Prostate gland (tissue), 2 donors: ENCODE data around the gene CDH5. TPM values are rescaled to one million over a fixed set of nuclear protein-coding genes. Genes with fewer than 3 reads are reported as not detected.

Experiments used
- DNase-seq: peaks from one replicate; pipeline ENCODE4 v3.0.0-alpha.2; 2019; ENCODE audit warnings: low spot score
- H3K27ac ChIP-seq, 2 donors: fragments of 200-600 bp; sonication (generic); 2 replicates each; pipeline ENCODE4 v1.5.1; 2017 to 2019
- H3K27me3 ChIP-seq: fragments of 200-600 bp; sonication (generic); replicated peaks from 2 replicates; pipeline ENCODE4 v1.5.1; 2019; ENCODE audit not compliant: insufficient read depth
- H3K36me3 ChIP-seq, 2 donors: fragments of 200-600 bp; sonication (generic); 1 replicate in 1 of 2; 2 replicates in 1 of 2; pipeline versions ENCODE4 v1.5.1 to v1.8.1; 2017 to 2019
- H3K4me1 ChIP-seq: fragments of 200-600 bp; sonication (generic); replicated peaks from 2 replicates; pipeline ENCODE4 v1.5.1; 2019
- H3K4me3 ChIP-seq, 2 donors: fragments of 200-600 bp; sonication (generic); 2 replicates each; pipeline ENCODE4 v1.5.1; 2017 to 2019
- H3K9me3 ChIP-seq: fragments of 200-600 bp; sonication (generic); 2 replicates; pipeline ENCODE4 v1.5.1; 2017
- POLR2A ChIP-seq: fragments of 450-650 bp; IDR thresholded peaks from one replicate; pipeline ENCODE4 v1.6.1; 2016; ENCODE audit warnings: antibody characterized with exemption, mild to moderate bottlenecking
- POLR2AphosphoS5 ChIP-seq: sonication (generic); formaldehyde crosslinking; IDR thresholded peaks from one replicate; pipeline ENCODE4 v1.6.1; 2017; ENCODE audit warnings: antibody characterized with exemption
- WGBS: methylation state at CpG from one replicate; pipeline ENCODE4 v1.1.5; 2018; 5-methylcytosine and 5-hydroxymethylcytosine counted together
- intact Hi-C: fragments of 100-400 bp; cut with DNase I; formaldehyde crosslinking; loops from one replicate; pipeline ENCODE4 v1.14.2; 2022
- total RNA-seq, 2 donors: library from RNA; depleted of rRNA; stranded (reverse); fragments of >200 nt; gene quantifications; one replicate each; pipeline ENCODE4 v1.1.0, GENCODE V29; 2016
- TF ChIP-seq, protein P1 (sequence below), 4 experiments: fragments of 200-600 bp in 2 of 4; fragments of 450-650 bp in 2 of 4; sonication (generic) in 2 of 4; IDR thresholded peaks; 1 replicate in 3 of 4; 2 replicates in 1 of 4; pipeline ENCODE4 v1.5.1; 2016 to 2019; ENCODE audit warnings: antibody characterized with exemption in 4 of 4, mild to moderate bottlenecking in 2 of 4, moderate library complexity in 2 of 4

The CDH5 gene
- total RNA-seq, 2 donors from 2014 or later = 8.0 to 20.8 TPM

DNA sequence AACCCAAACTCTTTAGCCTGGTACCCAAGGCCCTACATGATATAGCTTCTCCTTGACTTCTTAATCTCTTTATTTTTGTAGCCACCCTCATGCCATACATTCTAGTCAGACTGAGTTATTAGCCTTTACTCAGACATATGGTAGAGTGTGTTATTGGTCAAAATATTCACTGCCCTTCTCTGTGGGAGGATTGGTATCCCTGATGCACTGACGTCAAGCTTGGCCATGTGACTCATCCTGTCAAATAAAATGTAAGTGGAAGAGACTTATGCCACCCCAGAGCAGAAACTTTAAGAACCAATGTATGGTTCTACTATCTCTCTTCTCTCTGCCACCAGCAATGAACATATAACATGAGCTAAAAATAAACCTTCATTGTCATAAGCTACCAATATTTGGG, 48.4 kb downstream of the CDH5 start:
- Histone ChIP-seq H3K36me3 (no peaks in the 10 kb centered on the region), H3K4me1 (no peaks in the 10 kb centered on the region), H3K9me3 (no peaks in the 10 kb centered on the region), H3K27me3 (no peaks in the 10 kb centered on the region), H3K27ac (no peak overlapping the region), H3K4me3 (no peak overlapping the region)
- no peak for DNase-seq
- TF ChIP-seq, protein P1, sequence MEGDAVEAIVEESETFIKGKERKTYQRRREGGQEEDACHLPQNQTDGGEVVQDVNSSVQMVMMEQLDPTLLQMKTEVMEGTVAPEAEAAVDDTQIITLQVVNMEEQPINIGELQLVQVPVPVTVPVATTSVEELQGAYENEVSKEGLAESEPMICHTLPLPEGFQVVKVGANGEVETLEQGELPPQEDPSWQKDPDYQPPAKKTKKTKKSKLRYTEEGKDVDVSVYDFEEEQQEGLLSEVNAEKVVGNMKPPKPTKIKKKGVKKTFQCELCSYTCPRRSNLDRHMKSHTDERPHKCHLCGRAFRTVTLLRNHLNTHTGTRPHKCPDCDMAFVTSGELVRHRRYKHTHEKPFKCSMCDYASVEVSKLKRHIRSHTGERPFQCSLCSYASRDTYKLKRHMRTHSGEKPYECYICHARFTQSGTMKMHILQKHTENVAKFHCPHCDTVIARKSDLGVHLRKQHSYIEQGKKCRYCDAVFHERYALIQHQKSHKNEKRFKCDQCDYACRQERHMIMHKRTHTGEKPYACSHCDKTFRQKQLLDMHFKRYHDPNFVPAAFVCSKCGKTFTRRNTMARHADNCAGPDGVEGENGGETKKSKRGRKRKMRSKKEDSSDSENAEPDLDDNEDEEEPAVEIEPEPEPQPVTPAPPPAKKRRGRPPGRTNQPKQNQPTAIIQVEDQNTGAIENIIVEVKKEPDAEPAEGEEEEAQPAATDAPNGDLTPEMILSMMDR (IDR thresholded peaks at IDR 0.05) = no peak
- no peak for TF ChIP-seq POLR2A
- no peak for TF ChIP-seq POLR2AphosphoS5
- 38% methylated on average over 1 of the region's 1 CpG for WGBS
- intact Hi-C loops = no loop called here

DNA sequence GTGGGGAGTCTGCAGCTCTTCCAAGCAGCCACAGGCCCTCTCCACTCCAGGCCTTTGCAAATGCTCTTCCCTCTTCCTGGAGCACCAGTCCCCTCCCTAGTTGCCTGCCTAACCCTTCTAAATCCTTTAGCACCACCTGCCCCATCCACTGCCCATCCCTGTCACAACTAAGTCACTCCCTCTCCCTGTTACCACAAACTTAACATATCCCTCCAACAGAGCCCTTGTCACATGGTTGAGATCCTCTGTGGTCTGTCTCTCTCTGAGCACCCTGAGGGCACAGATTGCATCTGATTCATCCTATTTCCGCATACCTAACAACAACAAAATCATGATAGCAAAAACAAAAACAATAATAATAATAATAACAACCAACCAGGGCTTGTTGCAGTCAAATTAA, 49.6 kb downstream of the CDH5 start:
- no peak for DNase-seq
- H3K9me3 ChIP-seq = no peaks in the 10 kb centered on the region
- intact Hi-C loops = no loop called here
- no peaks in the 10 kb centered on the region for H3K36me3 ChIP-seq
- H3K27ac ChIP-seq = no peak overlapping the region
- TF ChIP-seq POLR2A (no peak), POLR2AphosphoS5 (no peak)
- TF ChIP-seq, protein P1 (IDR thresholded peaks at IDR 0.05) = no peak
- H3K4me1 ChIP-seq = no peaks in the 10 kb centered on the region
- WGBS = 97% methylated on average over 1 of the region's 1 CpG
- H3K27me3 ChIP-seq = no peaks in the 10 kb centered on the region
- H3K4me3 ChIP-seq = no peak overlapping the region

DNA sequence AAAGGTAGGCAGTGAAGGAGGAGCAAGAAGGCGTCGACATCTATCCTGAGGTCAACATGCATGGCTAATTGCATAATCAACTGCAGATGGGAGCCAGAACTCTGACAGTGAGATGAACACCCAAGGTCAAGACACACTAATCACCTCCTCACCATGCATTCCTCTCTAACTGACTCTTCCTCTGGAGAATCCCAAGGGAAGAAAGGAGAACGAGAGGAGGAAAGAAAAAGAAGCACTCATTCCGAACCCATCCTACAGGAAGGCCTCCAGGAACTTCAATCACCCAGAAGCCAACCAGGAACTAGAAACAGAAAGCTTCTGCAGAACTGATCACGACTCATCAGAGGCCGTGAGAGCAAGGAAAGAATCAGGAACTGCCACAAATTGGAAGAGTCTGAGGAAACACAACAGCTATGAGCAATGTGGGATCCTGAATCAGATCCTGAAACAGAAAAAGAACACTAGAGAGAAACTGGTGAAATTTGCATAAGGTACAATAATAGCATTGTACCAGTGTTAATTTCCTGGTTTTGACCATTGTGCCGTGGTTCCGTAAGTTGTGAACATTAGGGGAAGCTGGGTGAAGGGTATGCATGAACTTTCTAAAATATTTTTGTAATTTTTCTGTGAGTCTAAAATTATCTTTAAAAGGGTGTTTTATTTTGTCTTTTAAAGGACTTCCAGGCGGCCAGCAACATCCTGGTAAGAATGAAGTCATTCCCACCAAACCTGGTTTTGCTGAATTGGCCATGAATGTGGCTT, 50.6 kb downstream of the CDH5 start:
- whole genome bisulfite sequencing = 79% methylated on average over 9 of the region's 9 CpGs
- Histone ChIP-seq H3K4me3 (no peak overlapping the region), H3K4me1 (no peaks in the 10 kb centered on the region), H3K9me3 (no peaks in the 10 kb centered on the region), H3K27me3 (no peaks in the 10 kb centered on the region), H3K36me3 (no peaks in the 10 kb centered on the region), H3K27ac (no peak overlapping the region)
- no peak for TF ChIP-seq POLR2A
- TF ChIP-seq POLR2AphosphoS5 = no peak
- TF ChIP-seq, protein P1 (IDR thresholded peaks at IDR 0.05) = no peak
- DNase-seq = no peak
- intact Hi-C loops = no loop called here

DNA sequence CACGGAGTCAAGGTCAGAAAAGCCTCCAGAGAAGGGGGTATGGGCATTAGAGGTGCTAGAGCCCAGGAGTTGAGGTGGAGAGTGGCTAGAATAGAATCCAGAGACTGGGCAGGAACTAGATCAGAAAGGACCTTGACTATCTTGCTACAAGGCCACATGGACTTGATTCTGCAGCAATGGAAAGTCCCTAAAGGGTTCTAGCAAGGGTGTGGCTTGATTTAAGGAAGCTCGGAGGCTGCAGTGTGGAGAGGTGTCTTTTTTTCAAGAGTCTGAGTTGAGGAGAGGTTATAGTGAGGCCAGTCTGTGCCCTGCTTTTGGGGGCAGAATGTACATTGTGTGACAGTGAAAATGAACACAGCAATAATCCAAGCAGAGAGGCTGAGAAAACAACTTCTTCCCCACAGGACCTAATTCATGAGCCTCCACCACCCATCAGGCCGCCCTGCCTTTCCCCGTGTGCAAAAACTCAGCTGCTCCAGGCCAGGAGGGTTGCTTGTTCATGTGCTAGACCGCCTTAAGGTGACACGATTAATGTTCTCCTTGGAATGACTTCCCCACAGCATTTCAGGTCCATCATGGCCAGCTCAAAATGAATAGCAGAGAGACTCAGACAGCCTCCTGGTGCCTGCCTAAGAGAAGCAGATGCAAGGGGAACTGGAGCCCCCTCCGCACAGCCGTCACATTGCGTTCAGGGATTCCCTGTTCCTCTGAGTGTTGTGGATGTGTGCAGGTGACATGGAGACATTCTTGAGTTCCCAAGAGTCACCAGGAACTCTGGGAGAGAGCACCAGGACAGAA, 51.9 kb downstream of the CDH5 start:
- H3K27ac ChIP-seq = no peak overlapping the region
- DNase-seq = no peak
- no peaks in the 10 kb centered on the region for H3K9me3 ChIP-seq
- 73% methylated on average over 9 of the region's 9 CpGs for WGBS
- H3K4me3 ChIP-seq = no peak overlapping the region
- intact Hi-C loops = no loop called here
- no peaks in the 10 kb centered on the region for H3K4me1 ChIP-seq
- TF ChIP-seq, protein P1 (IDR thresholded peaks at IDR 0.05) = no peak
- TF ChIP-seq POLR2A (no peak), POLR2AphosphoS5 (no peak)
- no peaks in the 10 kb centered on the region for H3K27me3 ChIP-seq
- H3K36me3 ChIP-seq = no peaks in the 10 kb centered on the region
